ENCODE results near the gene SERPINA3.

- TF ChIP-seq CTCF (IDR thresholded peaks at IDR 0.05) (no peak), POLR2A (IDR thresholded peaks at IDR 0.05) (no peak)
Measured at GRCh38 chr14:94598506-94598815, 13.7 kb upstream of the SERPINA3 start.
